GM12878 (cell line): ENCODE data around the gene CRAMP1. TPM values are rescaled to one million over a fixed set of nuclear protein-coding genes. Genes with fewer than 3 reads are reported as not detected.

ENCODE experiments used
- ATAC-seq: fragments of 200-7000 bp; cut with Tn5 transposase; 3 replicates; pipeline ENCODE4 v1.9.1; 2020; ENCODE audit warnings: mild to moderate bottlenecking, moderate library complexity
- BruUV-seq: library from RNA; stranded (reverse); fragments of 400-500 nt; replicated peaks from 2 replicates; lab custom pipeline; 2021; lab: Mats Ljungman, UMichigan
- CTCF ChIA-PET: fragments of 300-600 bp; sonication (Branson Sonifier 250); formaldehyde crosslinking; extraction: SDS; loops from one replicate; lab custom pipeline; 2021; ENCODE audit warnings: inconsistent platforms; lab: Yijun Ruan, JAX
- POLR2A ChIA-PET: fragments of 350-600 bp; formaldehyde crosslinking; extraction: SDS; loops from one replicate; lab custom pipeline; 2021; ENCODE audit warnings: inconsistent platforms; lab: Charles Lee
- RAD21 ChIA-PET: fragments of 300-600 bp; sonication (Branson Sonifier 250); formaldehyde crosslinking; loops from one replicate; lab custom pipeline; 2023; ENCODE audit warnings: antibody characterized with exemption; ENCODE audit not compliant: unreplicated experiment; lab: Charles Lee
- SMC1A ChIA-PET: fragments of 300-600 bp; sonication (Branson Sonifier 250); formaldehyde crosslinking; loops from one replicate; lab custom pipeline; 2023; ENCODE audit not compliant: unreplicated experiment, uncharacterized antibody; lab: Charles Lee
- DNase-seq: peaks from one replicate; pipeline ENCODE4 v3.0.0-alpha.2; 2011; ENCODE audit warnings: low read depth, low spot score
- FAIRE-seq: peaks from 3 replicates; lab custom pipeline; 2011; peaks lifted over from hg19 to GRCh38; lab: Jason Lieb, UNC
- H2AFZ ChIP-seq: 2 replicates; pipeline ENCODE4 v1.6.0; 2011; ENCODE audit warnings: low read depth, low read length, control low read depth; ENCODE audit not compliant: control insufficient read depth
- H3K27ac ChIP-seq: 2 replicates; pipeline ENCODE4 v1.5.1; 2011; ENCODE audit warnings: control low read depth; ENCODE audit not compliant: control insufficient read depth, insufficient read depth
- H3K27me3 ChIP-seq, 2 experiments: replicated peaks in 1 of 2; 2 replicates each; pipeline versions ENCODE4 v1.6.0 to v1.6.1; 2011; ENCODE audit warnings: low read length in 1 of 2; ENCODE audit not compliant: control insufficient read depth in 2 of 2, insufficient read depth in 2 of 2
- H3K36me3 ChIP-seq, 2 experiments: 2 replicates each; pipeline ENCODE4 v1.5.1; 2011; ENCODE audit warnings: low read length in 1 of 2; ENCODE audit not compliant: control insufficient read depth in 2 of 2, insufficient read depth in 2 of 2
- H3K4me1 ChIP-seq: 2 replicates; pipeline ENCODE4 v1.6.1; 2011; ENCODE audit warnings: mild to moderate bottlenecking, low read length, moderate library complexity, mixed read lengths; ENCODE audit not compliant: control insufficient read depth, insufficient read depth
- H3K4me2 ChIP-seq: 2 replicates; pipeline ENCODE4 v1.6.0; 2011; ENCODE audit warnings: control low read depth; ENCODE audit not compliant: control insufficient read depth, insufficient read depth
- H3K4me3 ChIP-seq: fragments of 200-600 bp; sonication (generic); 2 replicates; pipeline ENCODE4 v1.5.1; 2016
- H3K79me2 ChIP-seq: 2 replicates; pipeline ENCODE4 v1.6.0; 2011; ENCODE audit warnings: low read length; ENCODE audit not compliant: control insufficient read depth, insufficient read depth
- H3K9ac ChIP-seq: 2 replicates; pipeline ENCODE4 v1.8.0; 2011; ENCODE audit warnings: low read length, control low read depth, mixed read lengths; ENCODE audit not compliant: control insufficient read depth, insufficient read depth
- H3K9me3 ChIP-seq: replicated peaks from 3 replicates; pipeline ENCODE4 v1.5.1; 2011; ENCODE audit warnings: mild to moderate bottlenecking, low read length; ENCODE audit not compliant: control insufficient read depth, insufficient read depth
- H4K20me1 ChIP-seq: 2 replicates; pipeline ENCODE4 v1.6.0; 2011; ENCODE audit not compliant: control insufficient read depth, insufficient read depth
- CREM ChIP-seq: IDR thresholded peaks from 2 replicates; pipeline ENCODE4 v1.6.1; 2014; ENCODE audit warnings: antibody characterized with exemption, low read depth
- DPF2 ChIP-seq: fragments of 450-650 bp; IDR thresholded peaks from 2 replicates; pipeline ENCODE4 v1.6.1; 2017; ENCODE audit warnings: mild to moderate bottlenecking
- NRF1 ChIP-seq: conservative IDR thresholded peaks from 2 replicates; pipeline ENCODE4 v1.6.1; 2011; ENCODE audit warnings: mild to moderate bottlenecking, low read depth, low read length, improper control_type of control experiment
- RCOR1 ChIP-seq: conservative IDR thresholded peaks from 2 replicates; pipeline ENCODE4 v1.6.1; 2012; ENCODE audit warnings: low read depth, low read length, improper control_type of control experiment
- SPI1 ChIP-seq: IDR thresholded peaks from 2 replicates; pipeline ENCODE4 v1.6.1; 2011; ENCODE audit warnings: low read depth, mild to moderate bottlenecking, low read length, moderate library complexity, borderline replicate concordance; ENCODE audit not compliant: insufficient read depth
- STAT3 ChIP-seq: IDR thresholded peaks from 2 replicates; pipeline ENCODE4 v1.6.1; 2011; ENCODE audit warnings: low read depth, low read length, improper control_type of control experiment
- SUZ12 ChIP-seq: fragments of 200-600 bp; sonication (generic); IDR thresholded peaks from one replicate; pipeline ENCODE4 v1.6.1; 2018; ENCODE audit warnings: antibody characterized with exemption, mild to moderate bottlenecking; ENCODE audit not compliant: unreplicated experiment
- TBL1XR1 ChIP-seq: IDR thresholded peaks from 2 replicates; pipeline ENCODE4 v1.6.1; 2012; ENCODE audit warnings: low read depth, low read length, improper control_type of control experiment
- ZBTB33 ChIP-seq: fragments of 450-650 bp; IDR thresholded peaks from 2 replicates; pipeline ENCODE4 v1.6.1; 2017; ENCODE audit warnings: mild to moderate bottlenecking
- WGBS: methylation state at CpG from one replicate; pipeline ENCODE4 v1.1.6; 2016; ENCODE audit warnings: low lambda C conversion rate; ENCODE audit not compliant: insufficient replicate concordance, insufficient coverage; ENCODE audit errors: missing lambda C conversion rate; 5-methylcytosine and 5-hydroxymethylcytosine counted together
- in situ Hi-C: fragments of 300-500 bp; cut with MboI; formaldehyde crosslinking; loops from 9 replicates; pipeline ENCODE4 v1.14.3; 2018; ENCODE audit warnings: mixed read lengths
- intact Hi-C: fragments of 100-400 bp; cut with micrococcal nuclease; formaldehyde crosslinking; loops from one replicate; pipeline ENCODE4 v1.14.2; 2022; ENCODE audit not compliant: unreplicated experiment
- polyA plus RNA-seq, 11 experiments: library from polyadenylated mRNA; depleted of rRNA in 4 of 11; unstranded in 6 of 11; stranded (reverse) in 5 of 11; fragments of >200 nt; fragmentation: Nextera tagmentation in 4 of 11; fragmentation: Illumina TruSeq in 1 of 11; extraction: Ambion mirVana in 4 of 11; extraction: Trizol in 1 of 11; gene quantifications; 1 replicate in 1 of 11; 2 replicates in 10 of 11; pipeline versions ENCODE4 v1.2.1 to v1.2.3, GENCODE V29; 2011 to 2016; ENCODE audit warnings: inconsistent platforms in 2 of 11, missing spikeins in 2 of 11, low read depth in 1 of 11
- total RNA-seq, 4 experiments: library from RNA; depleted of rRNA in 3 of 4; stranded (reverse); fragments of >200 nt in 3 of 4; fragmentation: Illumina TruSeq in 1 of 4; extraction: Trizol in 1 of 4; gene quantifications; 2 replicates each; pipeline versions ENCODE4 v1.2.1 to v1.2.3, GENCODE V29; 2013 to 2021

Gene CRAMP1
- total and polyA plus RNA-seq, 10 of the 15 experiments (the other 5 are each of a cell fraction or from before 2014, with no cell fraction given) = 0.37 to 9.8 (median 3.9) TPM

- Histone ChIP-seq H3K27ac (no peak overlapping the region), H4K20me1 (no peaks in the 10 kb centered on the region), H3K27me3 (no peaks in the 10 kb centered on the region), H3K4me3 (no peak overlapping the region), H3K36me3 (peaks cover 10 to 31% of the 10 kb centered on the region in 2 experiments; a peak in 3 of 4 replicates), H3K79me2 (no peaks in the 10 kb centered on the region)
- BruUV-seq = no TSS peak
- intact Hi-C loops = no loop called here
- DNase-seq (no peak), FAIRE-seq (no peak)
- SMC1A ChIA-PET = no interaction called here
- WGBS = 94% methylated on average over 12 of the region's 12 CpGs
- POLR2A ChIA-PET = no interaction called here
- TF ChIP-seq CREM (no peak), SUZ12 (no peak), RCOR1 (no peak), NRF1 (no peak), DPF2 (no peak)
- TF ChIP-seq, all 136 proteins: peak for 0
- Histone ChIP-seq H3K4me1 (no peaks in the 10 kb centered on the region), H3K9me3 (no peaks in the 10 kb centered on the region), H3K9ac (no peak overlapping the region), H3K4me2 (no peak overlapping the region), H2AFZ (no peak overlapping the region)
- ATAC-seq = no peak
- CTCF ChIA-PET = no interaction called here
- in situ Hi-C loops = no loop called here
- RAD21 ChIA-PET = no interaction called here
These were observed 31.4 kb downstream of the CRAMP1 start for GRCh38 chr16:1643521-1643920.

DNA sequence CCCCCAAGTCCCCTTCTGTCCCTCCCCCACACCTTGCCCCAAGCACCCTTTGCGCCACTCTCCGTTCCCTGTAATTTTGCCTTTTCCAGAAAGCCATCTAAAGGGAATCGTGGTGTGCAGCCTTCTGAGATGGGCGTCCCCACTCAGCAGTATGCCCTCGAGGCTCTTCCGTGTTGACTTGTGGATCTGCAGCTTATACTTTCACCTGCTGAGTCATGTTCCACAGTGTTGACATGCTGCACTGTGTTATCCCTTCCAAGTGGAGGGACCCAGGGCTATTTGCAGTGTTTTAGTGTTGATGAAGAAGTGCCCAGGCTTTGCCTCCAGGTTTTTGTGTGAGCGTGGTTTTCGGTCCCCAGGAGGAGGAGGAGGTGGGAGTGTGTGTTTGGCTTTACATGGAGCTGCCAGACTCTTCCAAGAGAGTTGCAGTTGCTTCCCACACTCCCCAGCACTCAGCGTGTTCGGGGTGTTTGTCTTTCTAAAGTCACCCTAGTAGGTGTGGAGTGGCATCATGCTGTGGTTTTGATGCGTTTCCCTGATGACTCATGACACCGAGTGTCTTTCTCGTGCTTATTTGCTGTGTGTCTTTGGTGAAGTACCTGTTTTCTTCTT is 33.9 kb downstream of the CRAMP1 start:
- ATAC-seq = no peak
- no peak for DNase-seq
- H3K9ac ChIP-seq = no peak overlapping the region
- peaks cover 2% of the 10 kb centered on the region for H4K20me1 ChIP-seq
- H3K36me3 ChIP-seq = peaks cover 10 to 25% of the 10 kb centered on the region in 2 experiments; a peak in 3 of 4 replicates
- no peak overlapping the region for H3K27ac ChIP-seq
- in situ Hi-C loops (no loop called here), intact Hi-C loops (no loop called here)
- H3K4me3 ChIP-seq = no peak overlapping the region
- H3K79me2 ChIP-seq = no peaks in the 10 kb centered on the region
- ChIA-PET RAD21 (no interaction called here), SMC1A (no interaction called here), POLR2A (no interaction called here), CTCF (no interaction called here)
- H3K4me2 ChIP-seq = no peak overlapping the region
- H3K4me1 ChIP-seq = no peaks in the 10 kb centered on the region
- H3K27me3 ChIP-seq = no peaks in the 10 kb centered on the region
- BruUV-seq = no TSS peak
- no peak overlapping the region for H2AFZ ChIP-seq
- no peaks in the 10 kb centered on the region for H3K9me3 ChIP-seq
- 61% methylated on average over 13 of the region's 13 CpGs for WGBS
- no peak for TF ChIP-seq SPI1
- TF ChIP-seq STAT3 = no peak
- no peak for TF ChIP-seq TBL1XR1
- TF ChIP-seq ZBTB33 = no peak
- no peak for FAIRE-seq
